IPS DF 4.7 (cell line): Measurements from ENCODE around the gene INPP5A.
"Not testable (repeated sequence)": the region's sequence is repeated elsewhere in the genome, so short reads cannot be mapped to it uniquely, and the experiment has no call there.

ENCODE experiments used
- DNase-seq: peaks from one replicate; pipeline ENCODE4 v3.0.0-alpha.2; 2013; ENCODE audit warnings: low spot score; ENCODE audit errors: extremely low read depth

The INPP5A gene

DNA sequence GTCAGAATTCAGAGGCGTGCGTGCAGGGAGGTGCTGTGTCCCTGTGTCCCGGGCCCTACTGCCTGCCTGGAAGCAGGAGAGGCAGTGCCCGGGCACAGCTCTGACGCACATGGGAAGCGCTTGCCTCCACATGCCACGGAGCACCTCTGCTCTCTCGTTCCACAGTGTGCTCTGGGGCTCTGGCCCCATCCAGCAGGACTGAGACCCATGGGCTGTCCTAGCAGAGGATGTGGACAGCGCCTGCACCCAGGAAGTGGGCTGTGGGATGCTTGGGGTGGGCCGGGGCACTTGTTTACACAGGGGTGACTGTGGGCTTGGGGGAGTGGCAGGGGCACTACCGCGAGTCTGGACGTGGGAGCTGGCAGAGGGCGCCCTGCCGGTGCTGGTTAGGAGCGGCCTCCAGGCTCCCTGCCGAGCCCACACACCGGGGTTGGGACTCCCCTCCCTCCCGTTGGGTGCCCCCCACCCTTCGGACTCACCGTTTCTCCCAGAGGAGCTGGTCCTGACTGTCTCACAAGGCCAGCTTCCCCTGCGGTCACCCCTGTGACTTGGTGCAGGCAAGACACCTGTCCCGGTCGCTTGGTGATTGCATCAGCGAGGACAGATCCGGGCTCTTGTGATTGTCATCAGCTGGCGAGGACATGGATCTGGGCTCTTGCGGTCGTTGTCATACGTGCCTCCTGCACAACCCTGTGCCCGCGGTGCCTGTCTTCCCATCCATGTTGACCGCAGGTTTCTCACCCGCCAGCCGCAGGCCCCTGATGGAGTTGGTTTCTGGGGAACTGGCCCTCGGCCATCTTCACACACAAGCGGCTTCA is 165.2 kb downstream of the INPP5A start:
- DNase-seq, result no peak

DNA sequence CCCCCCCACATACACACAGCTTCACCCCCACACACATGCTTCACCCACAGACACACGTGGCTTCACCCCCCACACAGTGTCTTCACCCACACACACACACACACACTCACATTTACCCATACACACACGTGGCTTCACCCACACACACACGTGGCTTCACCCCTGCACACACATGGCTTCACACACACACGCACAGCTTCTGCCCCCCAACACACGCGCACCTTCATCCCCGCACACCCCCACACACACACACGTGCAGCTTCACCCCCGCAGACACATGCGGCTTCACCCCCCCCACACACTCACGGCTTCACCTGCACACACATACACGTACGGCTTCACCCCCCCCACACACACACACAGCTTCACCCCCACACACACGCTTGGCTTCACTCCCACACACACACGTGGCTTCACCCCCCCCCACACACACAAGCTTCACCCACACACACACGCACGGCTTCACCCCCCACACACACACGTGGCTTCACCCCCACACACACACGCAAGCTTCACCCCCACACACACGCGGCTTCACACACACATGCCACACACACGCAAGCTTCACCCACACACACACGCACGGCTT is 165.9 kb downstream of the INPP5A start:
- DNase-seq, result no peak

DNA sequence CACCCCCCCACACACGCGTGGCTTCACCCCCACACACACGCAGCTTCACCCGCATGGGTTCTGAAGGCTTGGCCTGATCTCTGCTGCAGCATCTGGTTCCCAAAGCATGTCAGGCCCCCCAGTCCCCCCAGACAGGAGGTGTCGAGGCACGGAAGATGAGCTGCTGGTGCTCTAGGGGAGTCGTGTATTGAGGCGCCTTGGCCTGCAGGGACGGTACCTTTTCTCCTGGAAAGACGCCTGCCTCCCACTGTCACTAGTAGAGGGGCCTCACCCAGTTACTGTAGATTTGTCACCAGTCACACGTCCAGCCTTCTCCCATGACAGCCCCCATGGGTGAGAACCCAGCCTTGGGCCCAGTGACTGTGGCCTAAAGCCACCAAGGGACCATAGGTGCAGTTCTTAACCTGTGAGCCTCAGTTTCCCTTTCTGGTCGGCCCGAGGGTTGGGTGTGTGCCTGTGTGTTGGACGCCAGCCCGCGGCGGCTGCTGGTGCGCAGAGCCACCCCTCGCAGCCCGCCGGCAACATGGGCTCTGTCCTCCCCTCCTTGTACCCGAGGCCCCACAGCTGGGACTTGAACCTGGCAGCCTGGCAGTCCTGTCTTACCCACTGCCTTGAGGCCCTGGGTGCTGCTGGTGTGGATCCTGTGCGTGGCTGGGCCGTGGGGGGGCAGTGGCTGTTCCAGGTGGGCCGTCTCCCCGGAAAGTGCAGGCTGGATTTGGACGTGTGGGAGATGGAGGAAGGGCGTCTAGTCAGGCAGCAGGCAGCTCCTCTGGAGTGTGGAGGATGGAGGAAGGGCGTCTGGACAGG is 166.6 kb downstream of the INPP5A start:
- DNase-seq, result no peak

DNA sequence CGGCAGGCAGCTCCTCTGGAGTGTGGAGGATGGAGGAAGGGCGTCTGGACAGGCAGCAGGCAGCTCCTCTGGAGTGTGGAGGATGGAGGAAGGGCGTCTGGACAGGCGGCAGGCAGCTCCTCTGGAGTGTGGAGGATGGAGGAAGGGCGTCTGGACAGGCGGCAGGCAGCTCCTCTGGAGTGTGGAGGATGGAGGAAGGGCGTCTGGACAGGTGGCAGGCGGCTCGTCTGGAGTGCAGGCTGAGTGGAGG is 167.2 kb downstream of the INPP5A start:
- not testable (repeated sequence) for DNase-seq

DNA sequence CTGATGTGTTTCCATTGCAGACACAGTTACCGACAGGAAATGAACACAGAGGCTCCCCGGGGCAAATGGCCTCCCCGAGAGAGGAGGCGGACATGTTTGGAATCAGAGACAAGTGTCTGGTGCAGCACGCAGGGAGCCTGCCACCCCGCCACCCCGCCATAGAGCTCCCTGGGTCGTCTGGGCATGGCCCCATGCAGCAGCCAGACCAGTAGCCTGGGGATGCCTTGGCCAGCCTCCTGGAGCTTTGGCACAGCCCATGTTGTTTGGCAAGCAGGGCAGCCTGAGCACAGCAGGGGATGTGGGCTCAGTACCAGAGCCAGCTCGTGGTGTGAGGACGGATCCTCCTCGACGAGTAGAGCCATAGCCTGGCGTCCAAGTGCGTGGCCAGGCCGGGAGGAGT is 167.6 kb downstream of the INPP5A start:
- no peak for DNase-seq

DNA sequence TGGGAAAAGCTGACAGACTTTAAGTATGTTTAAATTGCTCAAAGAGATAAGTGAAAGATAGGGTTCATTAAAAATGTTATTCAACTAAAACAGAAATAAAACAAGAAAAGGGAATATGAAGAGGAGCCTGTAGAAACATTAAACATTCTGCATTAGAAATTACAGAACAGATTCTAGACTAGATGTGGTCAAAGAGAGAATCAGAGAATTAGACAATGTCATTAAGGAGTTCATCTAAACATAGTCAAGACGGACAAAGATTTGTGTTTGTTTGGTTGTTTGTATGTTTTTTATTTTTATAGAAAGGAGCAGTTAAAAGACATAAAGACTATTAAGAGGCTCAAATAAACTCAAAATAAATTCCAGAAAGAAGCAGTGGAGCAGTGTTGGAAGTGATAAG is 168.4 kb downstream of the INPP5A start:
- DNase-seq, result no peak

DNA sequence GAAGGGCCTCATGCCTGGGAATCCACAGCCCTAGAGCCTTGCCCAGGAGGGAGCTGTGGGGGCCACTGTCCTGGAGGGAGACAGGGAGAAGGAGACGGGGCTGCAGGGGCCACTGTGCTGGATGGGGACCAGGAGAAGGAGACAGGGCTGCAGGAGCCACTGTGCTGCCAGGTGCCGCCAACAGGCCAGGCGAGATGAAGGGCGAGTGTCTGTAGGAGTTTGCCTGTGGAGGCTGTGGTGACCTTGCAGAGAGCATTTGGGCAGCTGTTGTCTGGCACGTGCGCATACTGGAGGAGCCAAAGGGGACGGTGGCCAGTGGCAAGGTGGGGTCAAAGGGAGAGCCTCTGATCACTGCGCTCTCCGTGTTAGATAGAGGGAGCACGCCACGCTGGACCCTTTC is 169.1 kb downstream of the INPP5A start:
- no peak for DNase-seq

DNA sequence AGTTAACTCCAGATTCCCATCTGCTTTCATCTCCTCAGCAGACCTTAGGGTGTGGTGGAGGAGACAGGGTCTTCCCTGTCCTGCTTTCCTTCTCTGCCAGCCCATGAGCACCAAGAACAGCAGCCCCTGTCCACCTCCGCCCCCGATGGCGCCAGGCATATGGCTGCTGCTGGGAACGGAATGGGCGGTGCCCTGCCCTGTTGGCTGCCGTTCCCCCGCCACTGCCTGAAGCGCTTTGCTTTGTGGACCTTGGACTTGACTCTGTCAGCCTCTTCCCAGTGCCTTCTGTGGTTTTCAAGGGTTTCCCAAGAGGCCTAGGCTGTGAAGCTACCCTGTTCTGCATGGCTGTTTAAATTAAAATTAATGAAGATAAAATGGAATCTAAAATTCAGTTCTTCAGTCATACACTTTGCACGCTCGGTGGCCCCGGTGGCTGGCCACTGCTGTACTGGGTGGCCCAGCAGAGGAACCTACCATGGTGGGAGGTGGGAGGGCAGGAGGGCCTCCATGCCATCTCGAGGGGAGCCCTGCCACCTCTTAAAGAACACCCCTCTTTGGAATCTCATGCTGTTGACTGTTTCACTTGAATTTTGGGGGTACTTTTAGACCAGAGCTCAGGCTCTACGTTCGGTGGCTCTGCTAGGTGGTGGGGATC is 169.7 kb downstream of the INPP5A start:
- no peak for DNase-seq

DNA sequence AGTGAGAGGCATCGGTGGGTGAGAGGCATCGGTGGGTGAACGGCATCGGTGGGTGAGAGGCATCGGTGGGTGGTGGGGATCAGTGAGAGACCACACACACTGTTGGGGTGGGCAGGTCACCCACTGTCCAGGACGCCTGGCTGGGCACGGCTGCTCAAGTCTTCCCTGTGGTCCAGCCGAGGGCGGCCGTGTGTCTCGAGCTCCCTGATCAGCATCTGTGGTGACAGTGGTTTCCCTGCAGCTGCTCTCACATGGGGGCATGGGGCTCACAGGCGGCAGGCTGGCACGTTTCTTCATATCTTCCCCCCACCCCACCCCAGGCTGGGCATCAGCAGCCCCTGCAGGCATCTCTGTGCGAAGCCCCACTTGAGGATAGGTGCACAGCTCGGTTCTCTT is 170.2 kb downstream of the INPP5A start:
- no peak for DNase-seq

DNA sequence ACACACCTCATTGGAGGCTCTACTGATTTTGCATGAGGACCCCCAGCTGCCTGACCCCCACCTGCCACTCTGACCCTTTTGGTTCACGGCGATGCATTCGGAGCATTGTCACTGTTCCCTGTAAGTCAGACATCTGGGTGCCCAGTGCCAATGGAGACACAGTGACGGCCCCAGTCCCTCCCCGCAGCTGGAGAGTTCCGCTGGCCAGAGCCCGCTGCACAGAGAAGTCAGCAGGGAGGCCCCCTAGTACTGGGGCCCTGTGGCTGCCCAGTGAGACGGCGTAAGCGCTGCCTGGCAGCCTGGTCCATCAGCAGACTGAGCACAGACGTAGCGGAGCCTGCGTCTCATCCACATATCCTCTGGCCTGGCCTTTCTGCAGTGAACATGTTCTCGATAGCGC is 170.9 kb downstream of the INPP5A start:
- no peak for DNase-seq

DNA sequence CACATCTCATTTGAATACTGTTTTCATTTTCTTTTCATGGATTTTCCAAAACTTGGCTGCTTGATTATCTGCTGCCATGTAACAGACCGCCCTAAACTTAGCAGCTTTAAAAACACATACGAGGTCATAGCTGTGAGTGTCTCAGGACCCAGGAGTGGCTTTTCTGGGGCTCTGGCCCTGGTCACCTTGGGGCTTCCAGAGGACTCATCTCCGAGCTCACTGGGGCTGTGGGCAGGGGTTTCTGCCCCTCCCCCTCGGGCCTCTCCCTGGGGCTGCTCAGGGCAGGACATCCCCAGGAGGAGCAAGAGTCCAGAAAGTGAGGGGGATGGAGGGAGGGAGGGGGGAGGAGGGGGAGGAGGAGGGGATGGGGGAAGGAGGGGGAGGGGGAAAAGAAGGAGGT is 171.3 kb downstream of the INPP5A start:
- DNase-seq, result no peak

DNA sequence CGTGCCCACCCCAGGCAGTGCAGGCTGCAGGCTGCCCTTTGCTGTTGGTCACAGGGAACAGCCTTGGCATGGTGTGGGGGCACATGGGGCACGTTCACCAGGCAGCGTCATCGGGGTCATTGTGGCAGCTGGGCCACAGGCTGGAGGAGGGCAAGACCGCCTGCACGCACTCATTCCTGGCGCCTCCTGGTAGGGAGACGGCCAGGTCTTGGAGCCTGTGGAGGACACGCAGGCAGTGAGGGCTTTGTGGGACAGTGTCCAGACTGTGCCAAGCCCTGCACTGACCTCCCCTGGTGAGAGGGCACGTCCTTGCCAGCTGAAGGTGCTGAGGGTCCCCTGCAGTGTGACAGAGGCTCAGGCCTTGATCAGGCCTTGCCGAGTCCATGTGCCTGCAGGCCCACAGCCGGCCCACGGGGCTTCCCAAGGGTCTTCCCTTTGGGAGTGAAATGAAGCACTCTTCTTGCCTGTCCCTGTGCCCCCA is 171.9 kb downstream of the INPP5A start:
- no peak for DNase-seq

DNA sequence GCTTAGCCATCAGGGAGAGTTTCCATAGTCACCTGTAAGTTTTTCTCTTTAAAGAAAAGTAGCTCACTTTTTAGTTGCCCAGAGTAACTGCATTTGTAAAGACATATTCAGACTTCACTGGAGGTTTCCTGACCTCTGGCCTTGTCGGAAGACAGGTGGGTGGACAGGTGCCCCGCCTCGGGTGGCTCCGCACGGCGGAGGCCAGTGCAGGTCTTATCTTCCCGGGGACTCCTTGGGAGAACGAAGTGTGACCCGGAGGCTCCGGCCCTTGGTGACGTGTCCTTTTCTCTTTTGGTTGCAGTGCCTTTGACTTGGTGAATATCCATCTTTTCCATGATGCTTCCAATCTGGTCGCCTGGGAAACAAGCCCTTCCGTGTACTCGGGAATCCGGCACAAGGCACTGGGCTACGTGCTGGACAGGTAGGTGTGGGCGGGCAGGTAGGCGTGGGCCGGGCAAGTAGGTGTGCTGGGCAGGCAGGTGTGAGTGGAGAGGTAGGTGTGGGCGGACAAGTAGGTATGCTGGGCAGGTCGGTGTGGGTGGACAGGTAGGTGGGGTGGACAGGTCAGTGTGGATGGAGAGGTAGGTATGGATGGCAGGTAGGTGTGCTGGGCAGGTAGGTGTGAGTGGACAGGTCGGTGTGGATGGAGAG is 172.6 kb downstream of the INPP5A start:
- DNase-seq, result no peak

DNA sequence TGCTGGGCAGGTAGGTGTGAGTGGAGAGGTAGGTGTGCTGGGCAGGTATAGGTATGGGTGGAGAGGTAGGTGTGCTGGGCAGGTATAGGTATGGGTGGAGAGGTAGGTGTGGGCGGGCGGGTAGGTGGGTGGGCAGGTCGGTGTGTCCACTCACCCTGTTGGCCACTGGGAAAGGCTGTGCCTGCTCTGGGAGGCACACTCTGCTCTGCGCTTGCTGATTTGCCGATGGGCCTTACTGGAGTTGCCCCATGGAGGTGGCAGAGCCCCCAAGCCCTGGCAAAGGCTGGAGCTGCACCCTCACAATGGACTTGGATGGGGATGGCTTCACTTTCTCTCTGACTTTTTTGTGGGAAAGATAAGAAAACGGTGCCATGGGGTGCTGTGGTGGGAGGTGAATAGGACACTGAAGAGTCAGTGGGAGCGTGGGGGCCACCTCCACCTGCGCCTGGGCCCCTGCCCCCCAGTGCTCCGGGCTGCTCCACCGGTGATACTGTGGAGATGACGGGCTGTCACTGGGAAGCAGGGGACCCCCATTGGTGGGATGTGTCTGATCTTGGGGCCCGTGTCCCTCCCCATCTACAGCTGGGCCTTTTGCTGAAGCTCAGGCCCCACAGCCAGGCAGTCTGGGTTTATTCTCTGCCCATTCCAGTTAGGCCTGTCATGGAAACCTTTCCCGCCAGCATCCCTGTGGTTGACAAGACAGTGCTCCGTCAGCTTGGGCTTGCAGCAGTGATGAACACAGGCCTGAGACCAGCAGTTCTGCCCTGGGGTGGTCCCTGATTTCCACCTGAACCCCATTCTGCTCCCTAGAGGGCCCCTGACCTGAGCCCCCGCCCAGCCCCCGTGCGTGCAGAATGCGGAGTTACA is 173.4 kb downstream of the INPP5A start:
- DNase-seq, result no peak

DNA sequence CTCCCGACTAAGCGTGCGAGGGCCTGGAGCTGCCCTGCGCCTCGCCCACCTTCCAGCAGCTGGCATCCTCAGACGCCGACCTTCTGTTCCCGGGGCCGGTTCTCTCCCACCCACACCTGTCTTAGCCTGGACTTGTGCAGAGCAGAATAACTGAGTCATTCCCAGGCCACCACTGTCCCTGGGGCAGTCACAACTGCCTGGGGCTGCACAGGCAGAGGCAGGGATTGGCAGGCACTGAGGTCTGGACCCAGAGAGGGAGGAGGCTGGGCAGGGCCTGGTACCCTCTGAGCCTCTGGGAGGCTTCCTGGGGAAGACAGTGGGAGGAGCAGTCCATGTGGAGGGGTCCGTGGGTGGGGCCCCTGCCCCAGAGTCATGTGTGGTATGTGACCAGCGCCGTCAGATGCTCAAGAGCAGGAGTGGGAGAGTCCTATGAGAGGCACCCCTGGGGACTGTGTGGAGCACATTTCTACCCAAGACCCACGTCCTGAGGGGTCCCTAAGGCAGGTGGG is 174.1 kb downstream of the INPP5A start:
- no peak for DNase-seq

DNA sequence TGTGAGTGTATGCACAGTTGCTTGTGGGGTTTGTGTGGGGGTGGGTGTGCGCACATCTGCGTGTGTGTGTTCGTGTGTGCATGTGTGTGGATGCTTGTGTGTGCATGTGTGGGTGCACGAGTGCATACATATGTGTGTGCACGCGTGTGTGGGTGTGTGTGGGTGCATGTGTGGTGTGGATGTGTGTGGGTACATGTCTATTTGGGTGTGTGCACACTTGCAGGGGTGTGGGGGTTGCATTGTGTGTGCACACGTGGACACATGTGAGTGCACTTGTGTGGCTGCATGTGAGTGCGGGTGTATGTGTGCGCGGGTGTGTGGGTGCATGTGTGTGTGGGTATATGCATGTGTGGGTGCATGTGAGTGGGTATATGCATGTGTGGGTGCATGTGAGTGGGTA is 174.7 kb downstream of the INPP5A start:
- DNase-seq, result no peak

DNA sequence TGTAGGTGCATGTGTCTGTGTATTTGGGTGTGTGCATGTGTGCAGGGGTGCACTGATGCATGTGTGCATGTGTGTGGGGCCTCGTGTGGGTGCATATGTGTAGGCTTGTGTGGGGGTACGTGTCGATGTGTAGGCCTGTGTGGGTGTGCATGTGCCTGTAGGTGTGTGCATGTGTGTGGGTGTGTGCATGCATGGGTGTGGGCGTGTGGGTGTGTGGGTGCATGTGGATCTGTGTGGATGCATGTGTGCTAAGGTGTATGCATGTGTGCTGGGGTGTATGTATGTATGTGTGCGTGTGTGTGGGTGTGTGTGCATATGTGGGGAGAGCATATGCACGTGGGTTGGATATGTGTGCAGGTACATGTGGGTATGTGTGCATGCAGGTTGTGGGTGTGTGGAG is 175.2 kb downstream of the INPP5A start:
- no peak for DNase-seq

DNA sequence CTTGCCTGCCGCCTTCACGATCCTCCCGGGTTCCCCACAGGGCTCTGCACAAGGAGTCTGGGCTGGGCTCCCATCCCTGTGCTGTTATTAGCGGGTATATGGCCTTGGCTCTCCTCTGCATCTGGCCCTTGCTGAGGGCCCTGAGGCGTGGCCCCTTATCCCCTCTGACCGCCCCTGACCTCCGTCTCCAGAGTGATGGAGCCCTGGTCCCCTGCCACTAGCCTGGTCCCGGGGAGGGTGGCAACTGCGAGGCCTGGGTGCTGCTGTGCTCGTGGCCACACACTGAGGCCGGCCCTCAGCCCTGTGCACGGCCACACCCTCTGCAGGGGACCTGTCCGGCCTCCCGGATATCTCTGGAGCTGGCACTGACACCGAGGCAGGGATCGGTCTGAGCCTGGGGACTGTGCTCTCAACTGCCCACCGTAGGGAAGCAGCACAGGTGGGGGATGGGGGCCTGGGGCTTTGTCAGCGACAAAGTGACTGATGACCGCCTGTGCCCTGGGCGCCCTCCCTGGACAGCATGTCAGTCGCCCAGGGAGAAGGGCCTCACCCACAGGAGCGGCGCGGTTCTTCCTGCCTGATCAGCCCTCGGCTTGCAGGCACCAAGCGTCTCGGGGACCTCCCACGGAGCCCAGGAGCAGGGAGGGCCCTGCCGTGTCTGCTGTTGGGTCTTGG is 176.0 kb downstream of the INPP5A start:
- no peak for DNase-seq

DNA sequence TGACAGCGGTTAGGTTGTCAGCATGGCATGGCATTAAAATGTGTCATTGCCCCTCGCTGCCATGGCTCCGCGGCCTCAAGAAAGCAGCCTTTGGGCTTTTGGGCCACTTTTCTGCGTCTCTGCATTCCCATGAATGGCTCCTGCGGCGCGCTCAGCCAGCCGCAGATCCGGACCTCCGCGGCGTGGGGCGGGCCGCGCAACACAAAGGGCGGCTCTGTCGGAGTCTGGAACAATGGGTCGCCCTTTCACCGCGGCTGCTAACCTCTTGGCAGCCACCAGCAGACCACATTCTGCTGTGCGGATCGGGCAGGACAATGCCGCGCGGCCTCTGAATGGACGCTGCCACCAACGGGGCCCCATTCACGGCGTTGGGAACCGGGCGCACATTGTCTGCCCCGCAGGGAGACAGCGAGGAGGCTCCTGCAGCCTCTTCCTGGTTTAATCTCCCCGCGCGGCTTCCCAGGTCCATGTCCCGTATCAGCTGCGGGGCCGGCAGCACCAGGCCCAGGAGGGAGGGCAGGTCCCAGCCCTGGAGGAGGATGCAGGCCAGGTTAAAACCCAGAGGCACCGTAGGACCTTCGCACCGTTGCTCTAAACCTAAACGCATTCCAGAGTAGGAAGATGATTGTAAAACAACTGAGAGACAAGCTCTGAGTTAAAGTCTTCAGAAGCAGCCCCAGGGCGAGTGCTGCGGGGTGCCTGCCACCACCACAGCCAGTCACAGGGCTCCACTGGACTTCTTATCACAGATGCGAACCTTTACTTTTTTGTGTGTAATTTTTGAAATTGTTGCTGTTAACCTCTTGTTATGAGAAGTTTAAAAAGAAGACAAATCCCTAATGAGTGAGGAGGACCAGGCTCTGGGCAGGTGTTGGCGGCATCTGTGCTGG is 176.8 kb downstream of the INPP5A start:
- no peak for DNase-seq
